ENCODE measurements around the gene TUFT1.

DNA sequence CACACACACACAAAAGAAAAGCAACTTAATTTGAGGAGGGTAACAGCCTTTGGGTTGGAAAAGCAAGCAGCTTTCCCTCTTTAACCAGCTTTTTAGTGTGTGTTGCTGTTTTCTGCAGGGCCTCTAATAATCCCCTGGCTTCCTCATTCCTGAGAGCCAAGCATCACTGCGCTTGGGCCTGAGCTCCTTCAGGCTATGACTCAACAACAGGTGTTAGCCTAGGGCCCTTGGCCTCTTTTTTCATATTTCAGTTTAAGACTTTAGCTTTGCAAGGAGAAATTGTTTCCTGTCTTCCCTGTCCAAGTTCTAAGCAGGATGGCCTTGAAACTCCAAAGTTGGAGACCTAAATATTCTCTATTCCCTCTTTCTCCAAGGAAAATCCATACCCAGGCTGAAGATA is 45.5 kb downstream of the TUFT1 start:
- TF ChIP-seq, protein P1, sequence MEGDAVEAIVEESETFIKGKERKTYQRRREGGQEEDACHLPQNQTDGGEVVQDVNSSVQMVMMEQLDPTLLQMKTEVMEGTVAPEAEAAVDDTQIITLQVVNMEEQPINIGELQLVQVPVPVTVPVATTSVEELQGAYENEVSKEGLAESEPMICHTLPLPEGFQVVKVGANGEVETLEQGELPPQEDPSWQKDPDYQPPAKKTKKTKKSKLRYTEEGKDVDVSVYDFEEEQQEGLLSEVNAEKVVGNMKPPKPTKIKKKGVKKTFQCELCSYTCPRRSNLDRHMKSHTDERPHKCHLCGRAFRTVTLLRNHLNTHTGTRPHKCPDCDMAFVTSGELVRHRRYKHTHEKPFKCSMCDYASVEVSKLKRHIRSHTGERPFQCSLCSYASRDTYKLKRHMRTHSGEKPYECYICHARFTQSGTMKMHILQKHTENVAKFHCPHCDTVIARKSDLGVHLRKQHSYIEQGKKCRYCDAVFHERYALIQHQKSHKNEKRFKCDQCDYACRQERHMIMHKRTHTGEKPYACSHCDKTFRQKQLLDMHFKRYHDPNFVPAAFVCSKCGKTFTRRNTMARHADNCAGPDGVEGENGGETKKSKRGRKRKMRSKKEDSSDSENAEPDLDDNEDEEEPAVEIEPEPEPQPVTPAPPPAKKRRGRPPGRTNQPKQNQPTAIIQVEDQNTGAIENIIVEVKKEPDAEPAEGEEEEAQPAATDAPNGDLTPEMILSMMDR (IDR thresholded peaks at IDR 0.05 in 2 of 3, conservative IDR thresholded peaks at IDR 0.05 in 1 of 3; ENCODE audit: borderline replicate concordance in 1 of 3, insufficient read depth in 1 of 3, low read depth in 2 of 3, low read length in 2 of 3): no peak
- TF ChIP-seq EZH2phosphoT487 (IDR thresholded peaks at IDR 0.05; ENCODE audit: borderline replicate concordance): no peak
